Measurements from ENCODE around the gene APOA4. TPM values are rescaled to one million over a fixed set of nuclear protein-coding genes. Genes with fewer than 3 reads are reported as not detected.

The APOA4 gene
- polyA plus RNA-seq, 1 donor from 2014 or later, result not detected

DNA sequence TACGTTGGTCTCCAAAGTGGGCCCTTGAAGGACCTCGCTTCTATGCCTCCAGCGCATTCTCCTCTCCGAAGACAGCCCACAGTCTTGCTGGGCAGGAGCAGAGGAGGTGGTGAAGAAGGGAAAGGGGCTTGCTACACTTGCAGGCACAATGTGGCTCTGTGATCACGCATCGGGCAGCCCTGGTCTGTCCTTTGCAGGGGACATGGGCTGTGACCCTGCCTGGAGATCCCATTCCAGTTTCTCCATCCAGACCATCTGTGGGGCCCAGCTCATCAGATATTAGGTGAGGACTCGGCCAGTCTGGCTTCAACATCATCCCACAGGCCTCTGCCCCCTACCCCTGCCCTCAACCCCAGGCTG, 13.5 kb upstream of the APOA4 start:
- Histone ChIP-seq H3K9ac (ENCODE audit: low read length) (no peak overlapping the region), H3K36me3 (ENCODE audit: insufficient read depth, low read length) (no peaks in the 10 kb centered on the region), H3F3A (ENCODE audit: insufficient read depth, low read length, poor library complexity, severe bottlenecking) (no peaks in the 10 kb centered on the region), H3K27me3 (ENCODE audit: insufficient read depth, low read depth, low read length) (no peaks in the 10 kb centered on the region), H4K20me1 (ENCODE audit: insufficient read depth) (no peaks in the 10 kb centered on the region), H2AFZ (ENCODE audit: low read depth, low read length) (no peak overlapping the region), H3K4me2 (ENCODE audit: low read length) (no peak overlapping the region), H3K79me2 (replicated peaks; ENCODE audit: insufficient read depth, low read length) (no peaks in the 10 kb centered on the region), H3K9me2 (ENCODE audit: insufficient read depth, low read length) (no peaks in the 10 kb centered on the region), H3K4me3 (ENCODE audit: low read length) (no peak overlapping the region), H3K9me3 (ENCODE audit: low read length) (no peaks in the 10 kb centered on the region), H3K27ac (ENCODE audit: low read length) (no peak overlapping the region)
- TF ChIP-seq RAD21 (conservative IDR thresholded peaks at IDR 0.05) (no peak), EZH2 (IDR thresholded peaks at IDR 0.05; ENCODE audit: borderline replicate concordance, insufficient read depth, low read length, poor library complexity, severe bottlenecking) (no peak)

DNA sequence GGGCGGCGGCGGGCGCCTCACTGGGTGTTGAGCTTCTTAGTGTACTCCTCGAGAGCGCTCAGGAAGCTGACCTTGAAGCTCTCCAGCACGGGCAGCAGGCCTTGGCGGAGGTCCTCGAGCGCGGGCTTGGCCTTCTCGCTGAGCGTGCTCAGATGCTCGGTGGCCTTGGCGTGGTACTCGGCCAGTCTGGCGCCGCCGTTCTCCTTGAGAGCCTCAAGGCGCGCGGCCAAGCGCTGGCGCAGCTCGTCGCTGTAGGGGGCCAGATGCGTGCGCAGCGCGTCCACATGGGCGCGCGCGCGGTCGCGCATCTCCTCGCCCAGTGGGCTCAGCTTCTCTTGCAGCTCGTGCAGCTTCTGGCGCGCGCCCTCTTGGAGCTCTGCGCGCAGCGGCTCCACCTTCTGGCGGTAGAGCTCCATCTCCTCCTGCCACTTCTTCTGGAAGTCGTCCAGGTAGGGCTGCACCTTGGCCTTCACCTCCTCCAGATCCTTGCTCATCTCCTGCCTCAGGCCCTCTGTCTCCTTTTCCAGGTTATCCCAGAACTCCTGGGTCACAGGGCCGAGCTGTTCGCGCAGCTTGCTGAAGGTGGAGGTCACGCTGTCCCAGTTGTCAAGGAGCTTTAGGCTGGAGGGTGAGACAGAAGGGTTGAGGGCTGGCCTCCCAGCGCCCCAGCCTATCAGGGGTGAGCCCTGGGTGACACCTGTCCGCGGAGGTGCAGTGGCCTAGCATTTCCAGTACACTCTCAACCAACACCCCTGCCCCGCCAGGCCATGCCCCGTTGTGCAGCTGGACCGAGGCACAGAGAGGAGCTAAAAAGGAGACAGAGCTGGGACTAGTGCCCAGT, 12.9 kb upstream of the APOA4 start:
- Histone ChIP-seq H3K27ac (ENCODE audit: low read length) (no peak overlapping the region), H3K9ac (ENCODE audit: low read length) (peak overlapping the region; percentile 61)

More for the DNA sequence above, 12.9 kb upstream of the APOA4 start:
- Histone ChIP-seq H4K20me1 (ENCODE audit: insufficient read depth) (no peaks in the 10 kb centered on the region), H3K4me2 (ENCODE audit: low read length) (peak overlapping the region; percentile 30), H3K36me3 (ENCODE audit: insufficient read depth, low read length) (no peaks in the 10 kb centered on the region), H3K9me3 (ENCODE audit: low read length) (no peaks in the 10 kb centered on the region), H3F3A (ENCODE audit: insufficient read depth, low read length, poor library complexity, severe bottlenecking) (no peaks in the 10 kb centered on the region), H2AFZ (ENCODE audit: low read depth, low read length) (peak overlapping the region; percentile 60), H3K79me2 (replicated peaks; ENCODE audit: insufficient read depth, low read length) (no peaks in the 10 kb centered on the region), H3K4me3 (ENCODE audit: low read length) (peak overlapping the region; percentile 67), H3K9me2 (ENCODE audit: insufficient read depth, low read length) (no peaks in the 10 kb centered on the region), H3K27me3 (ENCODE audit: insufficient read depth, low read depth, low read length) (no peaks in the 10 kb centered on the region)
- TF ChIP-seq POLR2AphosphoS5 (IDR thresholded peaks at IDR 0.05), result peak; percentile 61
- TF ChIP-seq MXI1 (conservative IDR thresholded peaks at IDR 0.05; ENCODE audit: poor library complexity, severe bottlenecking), result peak; percentile 65
- peak; percentile 77 for TF ChIP-seq RAD21 (conservative IDR thresholded peaks at IDR 0.05)
- TF ChIP-seq EZH2 (IDR thresholded peaks at IDR 0.05; ENCODE audit: borderline replicate concordance, insufficient read depth, low read length, poor library complexity, severe bottlenecking), result no peak
- TF ChIP-seq, protein P1, sequence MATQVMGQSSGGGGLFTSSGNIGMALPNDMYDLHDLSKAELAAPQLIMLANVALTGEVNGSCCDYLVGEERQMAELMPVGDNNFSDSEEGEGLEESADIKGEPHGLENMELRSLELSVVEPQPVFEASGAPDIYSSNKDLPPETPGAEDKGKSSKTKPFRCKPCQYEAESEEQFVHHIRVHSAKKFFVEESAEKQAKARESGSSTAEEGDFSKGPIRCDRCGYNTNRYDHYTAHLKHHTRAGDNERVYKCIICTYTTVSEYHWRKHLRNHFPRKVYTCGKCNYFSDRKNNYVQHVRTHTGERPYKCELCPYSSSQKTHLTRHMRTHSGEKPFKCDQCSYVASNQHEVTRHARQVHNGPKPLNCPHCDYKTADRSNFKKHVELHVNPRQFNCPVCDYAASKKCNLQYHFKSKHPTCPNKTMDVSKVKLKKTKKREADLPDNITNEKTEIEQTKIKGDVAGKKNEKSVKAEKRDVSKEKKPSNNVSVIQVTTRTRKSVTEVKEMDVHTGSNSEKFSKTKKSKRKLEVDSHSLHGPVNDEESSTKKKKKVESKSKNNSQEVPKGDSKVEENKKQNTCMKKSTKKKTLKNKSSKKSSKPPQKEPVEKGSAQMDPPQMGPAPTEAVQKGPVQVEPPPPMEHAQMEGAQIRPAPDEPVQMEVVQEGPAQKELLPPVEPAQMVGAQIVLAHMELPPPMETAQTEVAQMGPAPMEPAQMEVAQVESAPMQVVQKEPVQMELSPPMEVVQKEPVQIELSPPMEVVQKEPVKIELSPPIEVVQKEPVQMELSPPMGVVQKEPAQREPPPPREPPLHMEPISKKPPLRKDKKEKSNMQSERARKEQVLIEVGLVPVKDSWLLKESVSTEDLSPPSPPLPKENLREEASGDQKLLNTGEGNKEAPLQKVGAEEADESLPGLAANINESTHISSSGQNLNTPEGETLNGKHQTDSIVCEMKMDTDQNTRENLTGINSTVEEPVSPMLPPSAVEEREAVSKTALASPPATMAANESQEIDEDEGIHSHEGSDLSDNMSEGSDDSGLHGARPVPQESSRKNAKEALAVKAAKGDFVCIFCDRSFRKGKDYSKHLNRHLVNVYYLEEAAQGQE (IDR thresholded peaks at IDR 0.05; ENCODE audit: borderline replicate concordance), result no peak
- TF ChIP-seq, protein P2, sequence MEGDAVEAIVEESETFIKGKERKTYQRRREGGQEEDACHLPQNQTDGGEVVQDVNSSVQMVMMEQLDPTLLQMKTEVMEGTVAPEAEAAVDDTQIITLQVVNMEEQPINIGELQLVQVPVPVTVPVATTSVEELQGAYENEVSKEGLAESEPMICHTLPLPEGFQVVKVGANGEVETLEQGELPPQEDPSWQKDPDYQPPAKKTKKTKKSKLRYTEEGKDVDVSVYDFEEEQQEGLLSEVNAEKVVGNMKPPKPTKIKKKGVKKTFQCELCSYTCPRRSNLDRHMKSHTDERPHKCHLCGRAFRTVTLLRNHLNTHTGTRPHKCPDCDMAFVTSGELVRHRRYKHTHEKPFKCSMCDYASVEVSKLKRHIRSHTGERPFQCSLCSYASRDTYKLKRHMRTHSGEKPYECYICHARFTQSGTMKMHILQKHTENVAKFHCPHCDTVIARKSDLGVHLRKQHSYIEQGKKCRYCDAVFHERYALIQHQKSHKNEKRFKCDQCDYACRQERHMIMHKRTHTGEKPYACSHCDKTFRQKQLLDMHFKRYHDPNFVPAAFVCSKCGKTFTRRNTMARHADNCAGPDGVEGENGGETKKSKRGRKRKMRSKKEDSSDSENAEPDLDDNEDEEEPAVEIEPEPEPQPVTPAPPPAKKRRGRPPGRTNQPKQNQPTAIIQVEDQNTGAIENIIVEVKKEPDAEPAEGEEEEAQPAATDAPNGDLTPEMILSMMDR (IDR thresholded peaks at IDR 0.05; ENCODE audit: poor library complexity, severe bottlenecking), result peak; percentile 84
- no peak for TF ChIP-seq TAF1 (IDR thresholded peaks at IDR 0.05; ENCODE audit: low read depth)
- peak; percentile 14 for TF ChIP-seq EP300 (conservative IDR thresholded peaks at IDR 0.05; ENCODE audit: poor library complexity, severe bottlenecking)
- TF ChIP-seq SMC3 (conservative IDR thresholded peaks at IDR 0.05; ENCODE audit: poor library complexity), result peak; percentile 83
